HG02588 (cell line): ENCODE data around the gene SPCS1.
"Not testable (repeated sequence)": the region's sequence is repeated elsewhere in the genome, so short reads cannot be mapped to it uniquely, and the experiment has no call there.

Experiments used
- ATAC-seq: cut with Tn5 transposase; IDR thresholded peaks from one replicate; pipeline ENCODE4 v1.9.1; 2021; ENCODE audit warnings: mild to moderate bottlenecking, moderate library complexity; ENCODE audit not compliant: unreplicated experiment

Gene SPCS1

GRCh38 chr3:52705688-52706686, at the start of gene SPCS1, which contains the start of gene GLT8D1:
SPCS1 (plus strand) TSS chr3:52706106; CDS start chr3:52706247, 141 bp downstream.
GLT8D1 (minus strand) TSS chr3:52705791; CDS start chr3:52700460, 5,331 bp downstream.
- ATAC-seq = peak; percentile 81

- ATAC-seq = no peak
Observed at GRCh38 chr3:52660046-52660445, 45.9 kb upstream of the SPCS1 start.

GRCh38 chr3:52663098-52663497, 42.8 kb upstream of the SPCS1 start:
- no peak for ATAC-seq

- no peak for ATAC-seq
Observed at GRCh38 chr3:52670621-52671521, 35.0 kb upstream of the SPCS1 start.

GRCh38 chr3:52671676-52672075, 34.2 kb upstream of the SPCS1 start:
- no peak for ATAC-seq

GRCh38 chr3:52676201-52676600, 29.7 kb upstream of the SPCS1 start:
- ATAC-seq = not testable (repeated sequence)

- no peak for ATAC-seq
Observed at GRCh38 chr3:52678265-52679198, 27.4 kb upstream of the SPCS1 start.

GRCh38 chr3:52679199-52679538, 26.7 kb upstream of the SPCS1 start:
- no peak for ATAC-seq

- no peak for ATAC-seq
Observed at GRCh38 chr3:52679811-52680210, 26.1 kb upstream of the SPCS1 start.

GRCh38 chr3:52681596-52681995, 24.3 kb upstream of the SPCS1 start:
- no peak for ATAC-seq

GRCh38 chr3:52682016-52682415, 23.9 kb upstream of the SPCS1 start:
- no peak for ATAC-seq

- ATAC-seq = no peak
Observed at GRCh38 chr3:52683611-52684010, 22.3 kb upstream of the SPCS1 start.

- ATAC-seq = no peak
Observed at GRCh38 chr3:52684184-52684583, 21.7 kb upstream of the SPCS1 start.

GRCh38 chr3:52685285-52685708, 20.6 kb upstream of the SPCS1 start:
- peak; percentile 77 for ATAC-seq

GRCh38 chr3:52685709-52686691, 19.9 kb upstream of the SPCS1 start, which contains the start of the genes GNL3 and PBRM1:
GNL3 (plus strand) TSS chr3:52686032; CDS start chr3:52686093, 61 bp downstream.
PBRM1 (minus strand) TSS chr3:52685913.
- peak; percentile 72 for ATAC-seq

- ATAC-seq = no peak
Observed at GRCh38 chr3:52688266-52688665, 17.6 kb upstream of the SPCS1 start.

- no peak for ATAC-seq
Observed at GRCh38 chr3:52689151-52689550, 16.8 kb upstream of the SPCS1 start.

- no peak for ATAC-seq
Observed at GRCh38 chr3:52690560-52690959, 15.3 kb upstream of the SPCS1 start.

GRCh38 chr3:52693071-52693470, 12.8 kb upstream of the SPCS1 start:
- no peak for ATAC-seq
